GM12878 (cell line): ENCODE data around the gene SERP1.

ENCODE experiments used
- CTCF ChIP-seq, 3 experiments: IDR thresholded peaks in 2 of 3; conservative IDR thresholded peaks in 1 of 3; 2 replicates each; pipeline ENCODE4 v1.5.1; 2011; ENCODE audit warnings: low read depth in 3 of 3, low read length in 3 of 3, mild to moderate bottlenecking in 3 of 3, control low read depth in 2 of 3, moderate library complexity in 2 of 3, inconsistent platforms in 1 of 3, mixed read lengths in 1 of 3; ENCODE audit not compliant: control insufficient read depth in 2 of 3, insufficient read depth in 1 of 3; ENCODE audit errors: extremely low read depth in 1 of 3
- EP300 ChIP-seq, 2 experiments: fragments of 150-350 bp in 1 of 2; IDR thresholded peaks; 2 replicates each; pipeline ENCODE4 v1.6.1; 2011 to 2012; ENCODE audit warnings: low read depth in 2 of 2, low read length in 2 of 2, borderline replicate concordance in 1 of 2, improper control_type of control experiment in 1 of 2, inconsistent platforms in 1 of 2; ENCODE audit not compliant: control insufficient read depth in 1 of 2
- NRF1 ChIP-seq: conservative IDR thresholded peaks from 2 replicates; pipeline ENCODE4 v1.6.1; 2011; ENCODE audit warnings: mild to moderate bottlenecking, low read depth, low read length, improper control_type of control experiment
- RBBP5 ChIP-seq: fragments of 200-600 bp; sonication (generic); conservative IDR thresholded peaks from 2 replicates; pipeline ENCODE4 v1.6.1; 2016

GRCh38 chr3:150503402-150504099 is 42.7 kb downstream of the SERP1 start:
- TF ChIP-seq RBBP5 (no peak), EP300 (IDR thresholded peaks at IDR 0.05; ENCODE audit: borderline replicate concordance in 1 of 2, control insufficient read depth in 1 of 2, low read depth in 2 of 2, low read length in 2 of 2) (no peak), CTCF (IDR thresholded peaks at IDR 0.05 in 2 of 3, conservative IDR thresholded peaks at IDR 0.05 in 1 of 3; ENCODE audit: control insufficient read depth in 2 of 3, extremely low read depth in 1 of 3, insufficient read depth in 1 of 3, low read depth in 3 of 3, low read length in 3 of 3) (no peak), NRF1 (no peak)
